Thyroid gland (tissue), 4 donors: ENCODE data around the gene ID3.

Experiments
- CTCF ChIP-seq, 6 experiments: fragments of 200-600 bp in 3 of 6; fragments of 450-650 bp in 3 of 6; sonication (generic) in 3 of 6; IDR thresholded peaks; one replicate each; pipeline ENCODE4 v1.5.1; 2016 to 2019; ENCODE audit warnings: antibody characterized with exemption in 6 of 6, mild to moderate bottlenecking in 2 of 6, inconsistent platforms in 1 of 6, moderate library complexity in 1 of 6
- POLR2A ChIP-seq, 2 donors: fragments of 450-650 bp; IDR thresholded peaks; one replicate each; pipeline ENCODE4 v1.6.1; 2017; ENCODE audit warnings: antibody characterized with exemption in 2 of 2, mild to moderate bottlenecking in 2 of 2, moderate library complexity in 1 of 2

GRCh38 chr1:23554127-23554480, 5.2 kb downstream of the ID3 start:
- TF ChIP-seq POLR2A (IDR thresholded peaks at IDR 0.05): no peak
- TF ChIP-seq CTCF (IDR thresholded peaks at IDR 0.05): no peak
